GM23338 (cell line): ENCODE data around the gene SDC1. TPM values are rescaled to one million over a fixed set of nuclear protein-coding genes. Genes with fewer than 3 reads are reported as not detected.

ENCODE experiments used
- ATAC-seq: fragments of 200-7000 bp; cut with Tn5 transposase; 3 replicates; pipeline ENCODE4 v1.9.1; 2020
- DNase-seq: peaks from one replicate; pipeline ENCODE4 v3.0.0-alpha.2; 2015; ENCODE audit warnings: low spot score
- H2AFZ ChIP-seq: fragments of 200-600 bp; sonication (generic); 2 replicates; pipeline ENCODE4 v1.8.0; 2016; ENCODE audit warnings: antibody characterized with exemption, mild to moderate bottlenecking, moderate library complexity
- H3F3A ChIP-seq: fragments of 200-600 bp; sonication (generic); replicated peaks from 2 replicates; pipeline ENCODE4 v1.8.0; 2017; ENCODE audit warnings: antibody characterized with exemption, mixed run types, low read depth
- H3K27ac ChIP-seq: fragments of 200-600 bp; sonication (generic); 2 replicates; pipeline ENCODE4 v1.6.1; 2016; ENCODE audit warnings: low read depth
- H3K27me3 ChIP-seq: fragments of 200-600 bp; sonication (generic); 2 replicates; pipeline ENCODE4 v1.8.0; 2016; ENCODE audit warnings: mild to moderate bottlenecking, mixed run types, moderate library complexity; ENCODE audit not compliant: insufficient read depth
- H3K36me3 ChIP-seq: fragments of 200-600 bp; sonication (generic); 2 replicates; pipeline ENCODE4 v1.8.0; 2016; ENCODE audit warnings: mild to moderate bottlenecking; ENCODE audit not compliant: insufficient read depth
- H3K4me1 ChIP-seq: fragments of 200-600 bp; sonication (generic); 2 replicates; pipeline ENCODE4 v1.8.0; 2016; ENCODE audit warnings: mild to moderate bottlenecking, moderate library complexity; ENCODE audit not compliant: insufficient read depth
- H3K4me2 ChIP-seq: fragments of 200-600 bp; sonication (generic); 2 replicates; pipeline ENCODE4 v1.7.1; 2017; ENCODE audit warnings: mixed run types
- H3K4me3 ChIP-seq: fragments of 200-600 bp; sonication (generic); 2 replicates; pipeline ENCODE4 v1.6.1; 2016; ENCODE audit warnings: mixed run types
- H3K79me2 ChIP-seq: fragments of 200-600 bp; sonication (generic); replicated peaks from 2 replicates; pipeline ENCODE4 v1.8.0; 2017; ENCODE audit warnings: mild to moderate bottlenecking; ENCODE audit not compliant: insufficient read depth
- H3K9me2 ChIP-seq: fragments of 200-600 bp; sonication (generic); 2 replicates; pipeline ENCODE4 v1.8.0; 2017; ENCODE audit not compliant: insufficient read depth
- H4K20me1 ChIP-seq: fragments of 200-600 bp; sonication (generic); replicated peaks from 2 replicates; pipeline ENCODE4 v1.8.0; 2017; ENCODE audit warnings: mild to moderate bottlenecking; ENCODE audit not compliant: insufficient read depth
- H3K27ac Mint-ChIP-seq: 2 replicates; pipeline ENCODE4 v1.8.0; 2020; ENCODE audit warnings: inconsistent platforms, mild to moderate bottlenecking, moderate library complexity, mixed read lengths
- H3K27me3 Mint-ChIP-seq: 3 replicates; pipeline ENCODE4 v1.8.0; 2022; ENCODE audit warnings: low read depth, mild to moderate bottlenecking, moderate library complexity, mixed read lengths, inconsistent platforms; ENCODE audit not compliant: insufficient read depth, poor library complexity
- H3K36me3 Mint-ChIP-seq: 3 replicates; pipeline ENCODE4 v1.8.0; 2021; ENCODE audit warnings: low read depth, mild to moderate bottlenecking, inconsistent platforms, moderate library complexity, mixed read lengths
- H3K4me1 Mint-ChIP-seq: 3 replicates; pipeline ENCODE4 v1.8.0; 2020; ENCODE audit warnings: mild to moderate bottlenecking, inconsistent platforms, mixed read lengths
- H3K4me3 Mint-ChIP-seq: 3 replicates; pipeline ENCODE4 v1.8.0; 2021; ENCODE audit warnings: moderate library complexity, mild to moderate bottlenecking, inconsistent platforms, mixed read lengths
- H3K9me3 Mint-ChIP-seq: 3 replicates; pipeline ENCODE4 v1.8.0; 2020; ENCODE audit warnings: moderate library complexity, mild to moderate bottlenecking, inconsistent platforms, mixed read lengths
- CREB1 ChIP-seq: fragments of 250-450 bp; sonication (Bioruptor Pico); IDR thresholded peaks from 2 replicates; pipeline ENCODE4 v1.5.0; 2020; ENCODE audit warnings: low read depth, mild to moderate bottlenecking, moderate library complexity
- EZH2 ChIP-seq: fragments of 200-600 bp; sonication (generic); IDR thresholded peaks from one replicate; pipeline ENCODE4 v1.8.0; 2017; ENCODE audit warnings: antibody characterized with exemption, mild to moderate bottlenecking, low read depth; ENCODE audit not compliant: unreplicated experiment
- JUNB ChIP-seq: IDR thresholded peaks from one replicate; pipeline ENCODE4 v1.6.1; 2016; ENCODE audit warnings: antibody characterized with exemption; ENCODE audit not compliant: unreplicated experiment
- NANOG ChIP-seq: IDR thresholded peaks from 2 replicates; pipeline ENCODE4 v1.6.1; 2016; ENCODE audit warnings: antibody characterized with exemption, borderline replicate concordance
- POLR2AphosphoS5 ChIP-seq: IDR thresholded peaks from 2 replicates; pipeline ENCODE4 v1.6.1; 2016; ENCODE audit warnings: antibody characterized with exemption, low read depth
- STAT1 ChIP-seq: IDR thresholded peaks from one replicate; pipeline ENCODE4 v1.6.1; 2016; ENCODE audit warnings: antibody characterized with exemption; ENCODE audit not compliant: unreplicated experiment
- ZNF114 ChIP-seq: fragments of 250-450 bp; sonication (Bioruptor Pico); IDR thresholded peaks from 2 replicates; pipeline ENCODE4 v1.5.0; 2020; ENCODE audit warnings: mild to moderate bottlenecking, moderate library complexity
- ZNF331 ChIP-seq: fragments of 250-450 bp; sonication (Bioruptor Pico); IDR thresholded peaks from 2 replicates; pipeline ENCODE4 v1.5.0; 2020; ENCODE audit warnings: low read depth, mild to moderate bottlenecking, moderate library complexity
- polyA plus RNA-seq: library from polyadenylated mRNA; unstranded; fragments of >200 nt; fragmentation: Nextera tagmentation; extraction: Ambion mirVana; gene quantifications from 2 replicates; pipeline ENCODE4 v1.2.1, GENCODE V29; 2016
- total RNA-seq: library from RNA; depleted of rRNA; stranded (reverse); fragments of >200 nt; shearing (Covaris generic); gene quantifications from 2 replicates; pipeline ENCODE4 v1.2.3, GENCODE V29; 2014
- TF ChIP-seq, protein P1 (sequence below): IDR thresholded peaks from one replicate; pipeline ENCODE4 v1.6.1; 2018; ENCODE audit warnings: antibody characterized with exemption; ENCODE audit not compliant: unreplicated experiment
- TF ChIP-seq, protein P2 (sequence below): IDR thresholded peaks from 2 replicates; pipeline ENCODE4 v1.6.1; 2016; ENCODE audit warnings: antibody characterized with exemption
- TF ChIP-seq, protein P3 (sequence below), 2 experiments: fragments of 200-600 bp in 1 of 2; sonication (generic) in 1 of 2; conservative IDR thresholded peaks; 2 replicates each; pipeline versions ENCODE4 v1.5.1 to v1.6.1; 2016 to 2017; ENCODE audit warnings: antibody characterized with exemption in 2 of 2, low read depth in 2 of 2, mild to moderate bottlenecking in 2 of 2, moderate library complexity in 1 of 2

Gene SDC1
- total and polyA plus RNA-seq, 2 experiments from 2014 or later: 16.6 to 43.0 TPM

GRCh38 chr2:20249170-20249569, 24.2 kb upstream of the SDC1 start:
- Histone ChIP-seq H3F3A (no peaks in the 10 kb centered on the region), H3K36me3 (peaks cover 27% of the 10 kb centered on the region)
- DNase-seq: no peak

DNA sequence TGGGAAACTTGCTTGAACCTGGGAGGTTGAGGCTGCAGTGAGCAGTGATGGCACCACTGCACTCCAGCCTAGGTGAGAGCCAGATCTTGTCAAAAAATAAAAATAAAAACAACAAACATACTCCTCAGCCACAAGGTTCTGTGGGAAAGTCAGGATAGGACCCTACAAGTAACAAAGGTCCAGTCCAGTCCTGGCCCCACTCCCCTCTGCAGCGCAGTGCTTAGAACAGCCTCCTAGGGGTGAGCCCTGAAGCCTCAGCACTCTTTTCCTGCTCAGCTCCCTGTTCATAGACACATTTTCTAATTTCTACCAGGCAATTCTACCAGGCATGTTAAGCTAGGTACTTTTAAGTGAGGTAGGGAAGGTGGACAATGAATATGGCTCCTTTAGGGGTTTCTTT, 22.2 kb upstream of the SDC1 start:
- DNase-seq (no peak), ATAC-seq (peak; percentile 10; the same call in 1 of the 3 replicates)
- H3K27ac ChIP-seq: peak overlapping the region; percentile 50; the same call in 1 of the 2 replicates
- Mint-ChIP-seq H3K4me1 (peaks cover 7% of the 10 kb centered on the region), H3K27ac (peak overlapping the region; percentile 35; the same call in 1 of the 2 replicates), H3K27me3 (peaks cover 12% of the 10 kb centered on the region), H3K36me3 (peaks cover 45% of the 10 kb centered on the region), H3K9me3 (no peaks in the 10 kb centered on the region; the same call in 2 of the 3 replicates), H3K4me3 (no peak overlapping the region)
- peaks cover 16% of the 10 kb centered on the region for H3K36me3 ChIP-seq
- no peak overlapping the region for H3K4me2 ChIP-seq
- H2AFZ ChIP-seq: no peak overlapping the region
- H3F3A ChIP-seq: no peaks in the 10 kb centered on the region
- no peak overlapping the region for H3K4me3 ChIP-seq
- H3K27me3 ChIP-seq: no peaks in the 10 kb centered on the region
- no peaks in the 10 kb centered on the region for H4K20me1 ChIP-seq
- peaks cover 5% of the 10 kb centered on the region; the same call in 1 of the 2 replicates for H3K4me1 ChIP-seq
- H3K9me2 ChIP-seq: no peaks in the 10 kb centered on the region
- H3K79me2 ChIP-seq: no peaks in the 10 kb centered on the region
- TF ChIP-seq JUNB (no peak), EZH2 (no peak), CREB1 (CRISPR knock-in tag) (no peak), POLR2AphosphoS5 (no peak), STAT1 (no peak), ZNF114 (CRISPR knock-in tag) (no peak), ZNF331 (no peak)
- TF ChIP-seq, protein P1, sequence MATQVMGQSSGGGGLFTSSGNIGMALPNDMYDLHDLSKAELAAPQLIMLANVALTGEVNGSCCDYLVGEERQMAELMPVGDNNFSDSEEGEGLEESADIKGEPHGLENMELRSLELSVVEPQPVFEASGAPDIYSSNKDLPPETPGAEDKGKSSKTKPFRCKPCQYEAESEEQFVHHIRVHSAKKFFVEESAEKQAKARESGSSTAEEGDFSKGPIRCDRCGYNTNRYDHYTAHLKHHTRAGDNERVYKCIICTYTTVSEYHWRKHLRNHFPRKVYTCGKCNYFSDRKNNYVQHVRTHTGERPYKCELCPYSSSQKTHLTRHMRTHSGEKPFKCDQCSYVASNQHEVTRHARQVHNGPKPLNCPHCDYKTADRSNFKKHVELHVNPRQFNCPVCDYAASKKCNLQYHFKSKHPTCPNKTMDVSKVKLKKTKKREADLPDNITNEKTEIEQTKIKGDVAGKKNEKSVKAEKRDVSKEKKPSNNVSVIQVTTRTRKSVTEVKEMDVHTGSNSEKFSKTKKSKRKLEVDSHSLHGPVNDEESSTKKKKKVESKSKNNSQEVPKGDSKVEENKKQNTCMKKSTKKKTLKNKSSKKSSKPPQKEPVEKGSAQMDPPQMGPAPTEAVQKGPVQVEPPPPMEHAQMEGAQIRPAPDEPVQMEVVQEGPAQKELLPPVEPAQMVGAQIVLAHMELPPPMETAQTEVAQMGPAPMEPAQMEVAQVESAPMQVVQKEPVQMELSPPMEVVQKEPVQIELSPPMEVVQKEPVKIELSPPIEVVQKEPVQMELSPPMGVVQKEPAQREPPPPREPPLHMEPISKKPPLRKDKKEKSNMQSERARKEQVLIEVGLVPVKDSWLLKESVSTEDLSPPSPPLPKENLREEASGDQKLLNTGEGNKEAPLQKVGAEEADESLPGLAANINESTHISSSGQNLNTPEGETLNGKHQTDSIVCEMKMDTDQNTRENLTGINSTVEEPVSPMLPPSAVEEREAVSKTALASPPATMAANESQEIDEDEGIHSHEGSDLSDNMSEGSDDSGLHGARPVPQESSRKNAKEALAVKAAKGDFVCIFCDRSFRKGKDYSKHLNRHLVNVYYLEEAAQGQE: no peak
- TF ChIP-seq, protein P2, sequence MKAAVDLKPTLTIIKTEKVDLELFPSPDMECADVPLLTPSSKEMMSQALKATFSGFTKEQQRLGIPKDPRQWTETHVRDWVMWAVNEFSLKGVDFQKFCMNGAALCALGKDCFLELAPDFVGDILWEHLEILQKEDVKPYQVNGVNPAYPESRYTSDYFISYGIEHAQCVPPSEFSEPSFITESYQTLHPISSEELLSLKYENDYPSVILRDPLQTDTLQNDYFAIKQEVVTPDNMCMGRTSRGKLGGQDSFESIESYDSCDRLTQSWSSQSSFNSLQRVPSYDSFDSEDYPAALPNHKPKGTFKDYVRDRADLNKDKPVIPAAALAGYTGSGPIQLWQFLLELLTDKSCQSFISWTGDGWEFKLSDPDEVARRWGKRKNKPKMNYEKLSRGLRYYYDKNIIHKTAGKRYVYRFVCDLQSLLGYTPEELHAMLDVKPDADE: no peak
- TF ChIP-seq, protein P3, sequence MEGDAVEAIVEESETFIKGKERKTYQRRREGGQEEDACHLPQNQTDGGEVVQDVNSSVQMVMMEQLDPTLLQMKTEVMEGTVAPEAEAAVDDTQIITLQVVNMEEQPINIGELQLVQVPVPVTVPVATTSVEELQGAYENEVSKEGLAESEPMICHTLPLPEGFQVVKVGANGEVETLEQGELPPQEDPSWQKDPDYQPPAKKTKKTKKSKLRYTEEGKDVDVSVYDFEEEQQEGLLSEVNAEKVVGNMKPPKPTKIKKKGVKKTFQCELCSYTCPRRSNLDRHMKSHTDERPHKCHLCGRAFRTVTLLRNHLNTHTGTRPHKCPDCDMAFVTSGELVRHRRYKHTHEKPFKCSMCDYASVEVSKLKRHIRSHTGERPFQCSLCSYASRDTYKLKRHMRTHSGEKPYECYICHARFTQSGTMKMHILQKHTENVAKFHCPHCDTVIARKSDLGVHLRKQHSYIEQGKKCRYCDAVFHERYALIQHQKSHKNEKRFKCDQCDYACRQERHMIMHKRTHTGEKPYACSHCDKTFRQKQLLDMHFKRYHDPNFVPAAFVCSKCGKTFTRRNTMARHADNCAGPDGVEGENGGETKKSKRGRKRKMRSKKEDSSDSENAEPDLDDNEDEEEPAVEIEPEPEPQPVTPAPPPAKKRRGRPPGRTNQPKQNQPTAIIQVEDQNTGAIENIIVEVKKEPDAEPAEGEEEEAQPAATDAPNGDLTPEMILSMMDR (conservative IDR thresholded peaks at IDR 0.05; ENCODE audit: low read depth in 2 of 2): no peak

More at GRCh38 chr2:20249170-20249569, 24.2 kb upstream of the SDC1 start:
- Mint-ChIP-seq H3K9me3 (no peaks in the 10 kb centered on the region), H3K27me3 (peaks cover 2% of the 10 kb centered on the region), H3K36me3 (peaks cover 66% of the 10 kb centered on the region), H3K4me1 (no peaks in the 10 kb centered on the region; the same call in 2 of the 3 replicates), H3K4me3 (no peak overlapping the region), H3K27ac (no peak overlapping the region)
- Histone ChIP-seq H3K27ac (no peak overlapping the region), H3K27me3 (no peaks in the 10 kb centered on the region), H3K79me2 (no peaks in the 10 kb centered on the region), H3K4me3 (no peak overlapping the region), H3K4me2 (no peak overlapping the region), H3K9me2 (no peaks in the 10 kb centered on the region), H4K20me1 (peaks cover 4% of the 10 kb centered on the region; the same call in 1 of the 2 replicates), H2AFZ (no peak overlapping the region), H3K4me1 (no peaks in the 10 kb centered on the region)
- TF ChIP-seq, protein P1: no peak
- no peak for TF ChIP-seq POLR2AphosphoS5
- TF ChIP-seq NANOG: no peak
- ATAC-seq: no peak
